GM19238 (cell line): ENCODE results near the gene PTOV1.

Source experiments
- DNase-seq: peaks from one replicate; pipeline ENCODE4 v3.0.0; 2011; ENCODE audit warnings: low spot score; ENCODE audit not compliant: insufficient read length

Gene PTOV1

GRCh38 chr19:49858088-49858985, 7.4 kb downstream of the PTOV1 start:
- DNase-seq = no peak

GRCh38 chr19:49859682-49860335, 8.8 kb downstream of the PTOV1 start:
- no peak for DNase-seq

- DNase-seq = no peak
Measured at GRCh38 chr19:49860336-49861102, 9.6 kb downstream of the PTOV1 start.

GRCh38 chr19:49861107-49861506, 10.1 kb downstream of the PTOV1 start:
- no peak for DNase-seq

- DNase-seq = no peak
Measured at GRCh38 chr19:49861541-49862378, 10.8 kb downstream of the PTOV1 start.

GRCh38 chr19:49862391-49863253, 11.7 kb downstream of the PTOV1 start:
- no peak for DNase-seq

GRCh38 chr19:49863254-49863934, 12.4 kb downstream of the PTOV1 start:
- no peak for DNase-seq

- no peak for DNase-seq
Measured at GRCh38 chr19:49863935-49864320, 13.0 kb downstream of the PTOV1 start.

- DNase-seq = no peak
Measured at GRCh38 chr19:49864890-49865289, 13.9 kb downstream of the PTOV1 start.

GRCh38 chr19:49866933-49867782, 16.2 kb downstream of the PTOV1 start, which contains the start of gene PNKP:
TSS of gene PNKP (minus strand) at chr19:49867576. CDS start at chr19:49867204, 372 bp downstream.
- peak; percentile 94 for DNase-seq

GRCh38 chr19:49869009-49869483, 18.1 kb downstream of the PTOV1 start:
- no peak for DNase-seq

GRCh38 chr19:49869484-49870308, 18.7 kb downstream of the PTOV1 start:
- peak; percentile 85 for DNase-seq

- DNase-seq = no peak
Measured at GRCh38 chr19:49870309-49870901, 19.4 kb downstream of the PTOV1 start.

GRCh38 chr19:49871349-49871985, 20.5 kb downstream of the PTOV1 start:
- DNase-seq = no peak

GRCh38 chr19:49872245-49873128, 21.5 kb downstream of the PTOV1 start:
- no peak for DNase-seq

GRCh38 chr19:49873129-49873521, 22.2 kb downstream of the PTOV1 start:
- no peak for DNase-seq
